ENCODE results near the gene TNFRSF18.

DNA sequence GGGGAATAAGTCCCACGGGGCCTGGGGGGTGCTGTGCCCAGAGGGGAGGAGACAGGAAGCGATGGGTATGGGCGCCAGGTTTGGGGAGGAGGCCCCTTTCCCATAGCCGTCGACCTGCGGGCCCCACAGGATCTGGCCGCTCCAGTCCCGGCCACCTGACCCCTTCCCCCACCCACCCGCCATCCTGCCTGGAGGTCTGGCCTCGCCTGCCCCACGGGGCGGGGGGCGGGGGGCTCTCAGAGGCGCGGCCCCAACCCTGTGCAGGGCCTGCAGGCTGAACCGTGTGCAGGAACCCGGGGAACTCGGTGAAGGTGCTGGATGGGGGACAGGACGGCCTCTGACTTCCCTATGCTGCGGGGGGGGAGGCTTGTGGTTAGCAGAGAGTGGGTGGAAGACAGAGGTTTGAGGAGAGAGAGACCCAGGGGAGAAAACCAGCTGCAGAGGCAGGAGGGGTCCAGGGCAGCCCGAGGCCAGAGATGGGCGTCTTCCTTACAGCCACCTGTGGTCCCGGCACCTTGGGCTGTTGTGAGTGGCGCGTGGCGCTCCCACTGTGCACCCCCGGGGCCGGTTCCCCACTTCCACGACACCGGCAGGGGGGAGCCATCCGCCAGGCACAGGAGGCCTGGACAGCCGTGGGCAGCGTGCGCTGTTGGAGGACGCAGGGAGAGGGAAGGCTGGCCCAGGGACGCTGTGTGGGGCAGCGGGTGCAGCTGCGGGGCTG lies 2.5 kb upstream of the TNFRSF18 start:
- TF ChIP-seq, protein P1, sequence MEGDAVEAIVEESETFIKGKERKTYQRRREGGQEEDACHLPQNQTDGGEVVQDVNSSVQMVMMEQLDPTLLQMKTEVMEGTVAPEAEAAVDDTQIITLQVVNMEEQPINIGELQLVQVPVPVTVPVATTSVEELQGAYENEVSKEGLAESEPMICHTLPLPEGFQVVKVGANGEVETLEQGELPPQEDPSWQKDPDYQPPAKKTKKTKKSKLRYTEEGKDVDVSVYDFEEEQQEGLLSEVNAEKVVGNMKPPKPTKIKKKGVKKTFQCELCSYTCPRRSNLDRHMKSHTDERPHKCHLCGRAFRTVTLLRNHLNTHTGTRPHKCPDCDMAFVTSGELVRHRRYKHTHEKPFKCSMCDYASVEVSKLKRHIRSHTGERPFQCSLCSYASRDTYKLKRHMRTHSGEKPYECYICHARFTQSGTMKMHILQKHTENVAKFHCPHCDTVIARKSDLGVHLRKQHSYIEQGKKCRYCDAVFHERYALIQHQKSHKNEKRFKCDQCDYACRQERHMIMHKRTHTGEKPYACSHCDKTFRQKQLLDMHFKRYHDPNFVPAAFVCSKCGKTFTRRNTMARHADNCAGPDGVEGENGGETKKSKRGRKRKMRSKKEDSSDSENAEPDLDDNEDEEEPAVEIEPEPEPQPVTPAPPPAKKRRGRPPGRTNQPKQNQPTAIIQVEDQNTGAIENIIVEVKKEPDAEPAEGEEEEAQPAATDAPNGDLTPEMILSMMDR (IDR thresholded peaks at IDR 0.05; ENCODE audit: poor library complexity) = no peak
- TF ChIP-seq EZH2 (IDR thresholded peaks at IDR 0.05; ENCODE audit: borderline replicate concordance) = no peak

Data from hepatocyte (in vitro differentiated cells).